H1 (cell line): ENCODE data around the gene LAMP5. TPM values are rescaled to one million over a fixed set of nuclear protein-coding genes. Genes with fewer than 3 reads are reported as not detected.

Experiments
- ATF2 ChIP-seq: IDR thresholded peaks from 2 replicates; pipeline ENCODE4 v1.6.1; 2012; ENCODE audit warnings: low read length, inconsistent platforms
- CREB1 ChIP-seq: IDR thresholded peaks from 2 replicates; pipeline ENCODE4 v1.6.1; 2012; ENCODE audit warnings: inconsistent platforms
- EZH2 ChIP-seq: fragments of 200-600 bp; sonication (generic); IDR thresholded peaks from 2 replicates; pipeline ENCODE4 v1.7.1; 2012; ENCODE audit warnings: low read depth, mild to moderate bottlenecking, moderate library complexity, low read length, inconsistent platforms; ENCODE audit not compliant: severe bottlenecking
- SIN3A ChIP-seq, 2 experiments: IDR thresholded peaks in 1 of 2; conservative IDR thresholded peaks in 1 of 2; 2 replicates each; pipeline ENCODE4 v1.6.1; 2011 to 2012; ENCODE audit warnings: low read length in 2 of 2, improper control_type of control experiment in 1 of 2, low read depth in 1 of 2, mild to moderate bottlenecking in 1 of 2
- SP4 ChIP-seq: IDR thresholded peaks from 2 replicates; pipeline ENCODE4 v1.6.1; 2012; ENCODE audit warnings: low read length, inconsistent platforms
- polyA plus RNA-seq, 7 experiments: library from polyadenylated mRNA; depleted of rRNA in 3 of 7; stranded (reverse) in 5 of 7; unstranded in 2 of 7; fragments of >200 nt in 5 of 7; fragments of 200-250 nt in 2 of 7; gene quantifications; 1 replicate in 5 of 7; 2 replicates in 1 of 7; 4 replicates in 1 of 7; pipeline versions ENCODE4 v1.2.1 to v1.2.3, GENCODE V29; 2011 to 2013; ENCODE audit warnings: missing spikeins in 2 of 7, mixed read lengths in 2 of 7
- total RNA-seq: library from RNA; stranded (reverse); fragmentation: NEBNext Ultra II Directional; extraction: Animal tissue kit (Norgen Biotek cat#: 25700); gene quantifications from 2 replicates; pipeline ENCODE4 v1.2.1, GENCODE V29; 2021

LAMP5 gene
- total and polyA plus RNA-seq, 2 of the 8 experiments (the other 6 are each of a cell fraction or from before 2014, with no cell fraction given) = 0.22 to 1.9 TPM

GRCh38 chr20:9490161-9490560 lies 24.2 kb upstream of the LAMP5 start (continued):
- TF ChIP-seq ATF2 (no peak), SP4 (no peak), CREB1 (no peak), EZH2 (no peak), SIN3A (conservative IDR thresholded peaks at IDR 0.05 in 1 of 2, IDR thresholded peaks at IDR 0.05 in 1 of 2; ENCODE audit: low read depth in 1 of 2, low read length in 2 of 2) (no peak)
